NCI-H2196 (cell line): ENCODE results near the gene KRT3.

Experiments
- DNase-seq: peaks from one replicate; lab custom pipeline; 2025; ENCODE audit not compliant: unreplicated experiment; lab: John Stamatoyannopoulos, UW

Gene KRT3

DNA sequence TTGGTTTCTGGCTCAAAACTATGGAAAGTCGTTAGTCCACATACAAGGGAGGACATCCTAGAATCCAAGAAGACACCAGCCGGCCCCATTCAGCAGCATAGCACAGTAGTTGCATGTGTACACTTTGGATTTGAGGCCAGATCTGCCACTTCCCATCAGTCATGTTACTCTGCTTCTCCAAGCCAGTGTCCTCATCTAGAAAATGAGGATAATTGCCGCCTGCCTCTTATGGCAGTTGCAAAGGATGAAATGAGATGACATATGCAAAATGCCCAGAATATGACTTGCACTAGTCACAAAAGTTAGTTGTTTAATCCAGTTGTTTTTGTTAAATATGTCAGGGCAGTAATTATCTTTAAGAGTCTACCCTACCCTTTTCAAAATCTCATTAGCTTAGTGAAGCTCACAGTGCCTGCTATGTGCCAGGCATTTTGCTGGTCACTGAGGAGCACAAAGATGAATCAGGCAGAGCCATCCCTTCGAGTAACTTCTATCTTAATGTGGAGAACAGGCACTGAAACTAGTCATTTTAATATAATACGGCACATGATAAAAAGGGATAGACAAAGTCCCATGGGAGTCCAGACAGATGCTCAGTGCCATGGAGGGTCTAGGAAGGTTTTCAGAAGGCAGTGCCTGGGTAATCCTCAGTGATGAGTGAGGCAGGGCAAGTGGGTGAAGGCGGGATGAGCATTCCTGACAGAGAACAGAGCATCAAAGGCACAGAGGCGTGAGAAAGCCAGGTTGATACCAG is 12.2 kb downstream of the KRT3 start:
- no peak for DNase-seq

DNA sequence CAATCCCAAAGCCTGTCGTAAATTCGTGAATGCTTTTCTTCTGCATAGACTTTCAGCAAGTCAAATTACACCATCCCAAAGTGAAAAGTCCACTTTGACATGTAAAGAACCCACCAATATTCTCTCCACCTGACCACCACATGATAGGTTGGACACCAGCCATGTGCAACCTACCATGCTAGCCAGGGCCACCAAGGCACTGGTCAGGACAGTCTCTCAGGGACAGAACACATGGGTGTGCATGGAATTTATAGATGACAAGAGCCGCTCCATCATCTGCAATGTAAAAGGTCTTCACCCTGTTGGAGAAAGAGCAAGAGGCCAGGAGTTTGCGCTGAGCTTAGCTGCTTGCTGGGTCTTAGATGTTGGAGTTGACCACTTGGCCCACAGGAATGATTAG is 13.4 kb downstream of the KRT3 start:
- DNase-seq, result no peak

DNA sequence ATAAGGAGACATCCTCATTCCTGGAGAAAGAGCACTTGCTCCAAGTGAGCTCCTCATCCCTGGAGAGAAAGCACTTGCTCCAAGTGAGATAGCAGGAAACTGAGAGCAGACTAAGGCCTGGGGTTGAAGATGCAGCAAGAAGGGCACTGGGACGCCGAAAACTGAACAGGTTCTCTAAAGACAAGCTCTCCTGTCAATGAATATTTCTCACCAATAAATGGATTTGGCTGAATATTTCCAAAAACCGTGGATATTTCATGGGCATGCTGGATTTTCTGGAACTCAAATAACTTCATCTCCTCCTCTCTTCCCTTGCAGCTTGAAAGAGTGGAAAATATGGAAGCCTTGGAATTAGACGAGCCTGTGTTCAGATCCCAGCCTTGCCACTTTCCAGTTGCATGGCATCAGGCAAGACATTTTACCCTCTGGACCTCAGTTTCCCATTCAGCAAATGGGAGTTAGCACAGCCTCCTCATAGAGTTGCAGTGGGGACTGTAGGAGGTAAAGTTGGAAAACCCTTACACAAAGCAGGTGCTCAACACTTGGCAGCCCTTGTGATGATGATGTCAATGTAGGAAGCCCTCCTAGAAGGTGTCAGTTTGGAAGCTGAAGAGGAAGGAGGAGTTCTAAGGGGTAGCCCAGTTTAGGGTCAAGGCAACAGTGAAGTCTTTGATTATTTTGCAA is 14.4 kb downstream of the KRT3 start:
- no peak for DNase-seq

DNA sequence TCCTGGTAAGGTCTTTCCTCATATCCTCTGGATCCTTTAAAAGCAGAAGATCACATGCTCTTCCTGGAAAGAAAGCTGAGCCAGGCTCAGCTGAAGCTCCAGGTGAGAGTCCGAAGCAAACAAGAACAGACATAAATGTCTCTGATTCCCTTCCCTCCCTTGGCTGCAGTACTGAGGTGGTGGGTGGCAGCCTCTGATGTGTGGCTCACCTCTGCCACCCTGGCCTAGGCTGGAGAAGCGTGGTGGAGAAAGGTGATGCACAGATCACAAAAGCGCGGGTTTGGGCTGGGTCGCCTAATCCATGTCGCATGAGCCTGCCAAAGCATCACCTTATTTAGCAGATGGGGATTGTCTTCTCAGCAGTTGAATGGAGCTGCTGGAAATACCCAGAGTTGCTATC is 16.0 kb downstream of the KRT3 start:
- no peak for DNase-seq

DNA sequence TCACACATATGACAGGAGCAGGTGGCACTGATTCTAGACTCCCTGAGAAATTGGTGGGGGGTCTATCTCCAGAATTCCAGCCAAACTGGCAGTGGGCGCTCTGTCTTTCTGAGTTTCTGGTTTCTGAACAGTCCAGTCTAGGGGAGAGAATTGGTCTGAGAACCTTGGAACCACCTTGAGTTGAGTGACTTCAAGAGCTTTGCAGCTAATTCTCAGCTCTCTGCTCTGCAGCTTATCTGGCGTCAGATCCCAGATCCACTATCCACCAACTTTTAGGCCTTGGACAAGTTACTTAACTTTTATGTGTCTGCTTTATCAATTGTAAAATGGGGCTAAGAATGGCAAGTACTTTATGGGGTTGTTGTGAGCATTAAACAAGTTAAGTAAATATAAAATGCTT is 17.1 kb downstream of the KRT3 start:
- no peak for DNase-seq

DNA sequence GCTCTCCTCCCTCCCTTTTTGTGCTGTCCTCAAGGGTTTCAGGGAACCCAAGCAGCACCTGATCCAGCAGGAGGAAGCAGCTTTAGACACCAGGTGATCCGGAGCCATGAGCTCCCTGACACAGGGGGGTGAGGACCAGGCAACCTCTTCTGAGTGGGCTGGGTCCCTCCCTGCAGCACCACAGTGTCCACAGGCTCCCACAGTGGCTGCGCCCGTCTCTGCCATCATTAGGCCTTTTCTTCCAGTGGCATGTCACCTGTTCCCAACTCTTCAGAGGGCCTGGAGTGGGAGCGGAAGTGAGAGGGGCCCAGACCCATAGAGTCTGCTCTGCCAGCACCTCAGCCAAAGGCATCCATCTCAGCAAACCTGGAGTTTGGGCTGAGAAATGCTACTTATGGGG is 18.4 kb downstream of the KRT3 start:
- no peak for DNase-seq

DNA sequence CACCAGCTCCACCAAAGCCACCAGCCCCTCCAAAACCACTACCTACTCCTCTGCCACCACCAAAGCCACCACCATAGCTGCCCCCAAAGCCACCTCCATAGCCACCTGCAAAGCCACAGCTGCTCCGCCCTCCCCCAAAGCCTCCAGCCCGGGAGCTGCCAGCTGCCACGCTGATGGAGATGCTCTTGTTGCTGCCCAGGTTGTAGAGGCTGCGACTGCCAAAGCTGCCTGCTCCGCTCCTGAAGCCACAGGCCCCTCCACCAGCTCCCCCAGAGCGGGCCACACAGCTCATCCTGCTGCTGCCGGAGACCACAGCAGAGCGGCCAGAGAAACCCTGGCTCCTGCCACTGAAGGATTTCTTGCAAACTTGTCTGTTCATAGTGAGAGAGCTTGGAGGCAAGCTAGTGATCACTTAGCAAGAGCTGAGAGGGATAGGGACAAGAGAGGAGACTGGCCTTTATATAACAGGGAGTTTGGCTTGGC is 19.0 kb downstream of the KRT3 start, which contains the start of gene KRT76:
Gene KRT76 (minus strand): TSS at position 433 of the 483 bp plus-strand sequence. CDS start 54 bp downstream, at position 379.
- DNase-seq, result no peak

DNA sequence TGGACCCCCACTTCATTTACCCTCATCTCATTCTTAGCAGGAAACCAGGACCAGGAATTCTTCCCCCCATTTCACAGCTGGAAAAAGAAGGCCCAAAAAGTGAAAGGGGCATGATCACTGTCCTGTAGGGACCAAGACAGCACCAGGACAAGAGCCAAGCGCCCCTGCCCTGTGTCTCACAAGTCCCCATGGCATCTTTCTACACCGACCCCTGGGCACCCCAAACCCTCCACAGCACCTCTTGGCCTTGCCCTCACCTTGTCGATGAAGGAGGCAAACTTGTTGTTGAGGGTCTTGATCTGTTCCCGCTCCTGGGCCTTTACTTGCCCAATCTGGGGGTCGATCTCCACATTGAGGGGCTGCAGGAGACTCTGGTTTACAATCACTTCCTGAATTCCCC is 19.5 kb downstream of the KRT3 start:
- DNase-seq, result no peak

DNA sequence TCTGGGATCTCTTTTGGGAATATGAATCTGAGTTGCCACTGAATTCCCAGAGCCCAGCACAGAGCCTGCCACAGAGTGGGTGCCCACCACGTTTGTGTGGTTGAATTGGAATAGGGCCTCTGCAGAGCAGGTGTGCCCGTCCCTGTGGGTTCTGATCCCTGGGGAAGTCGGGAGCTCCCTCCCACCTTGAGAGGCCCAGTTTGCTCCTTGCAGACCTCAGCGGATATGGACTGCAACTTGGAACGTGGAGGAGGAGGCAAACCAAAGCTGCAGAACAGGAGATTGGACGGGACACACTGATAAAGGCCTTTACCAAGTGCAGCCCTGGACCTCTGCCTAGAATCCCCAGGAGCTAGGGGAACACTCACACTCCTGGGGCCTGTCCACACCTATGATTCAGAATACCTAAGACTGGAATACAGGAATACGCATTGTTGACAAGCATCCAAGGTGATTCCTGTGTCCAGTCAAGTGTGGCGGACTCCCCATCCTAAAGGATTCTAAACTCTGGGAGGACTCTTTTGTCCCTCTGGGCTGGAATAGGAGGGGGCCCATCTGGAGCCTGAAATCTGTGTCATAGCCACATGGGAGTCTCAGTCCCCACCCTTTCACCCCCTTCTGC is 21.2 kb downstream of the KRT3 start:
- no peak for DNase-seq

DNA sequence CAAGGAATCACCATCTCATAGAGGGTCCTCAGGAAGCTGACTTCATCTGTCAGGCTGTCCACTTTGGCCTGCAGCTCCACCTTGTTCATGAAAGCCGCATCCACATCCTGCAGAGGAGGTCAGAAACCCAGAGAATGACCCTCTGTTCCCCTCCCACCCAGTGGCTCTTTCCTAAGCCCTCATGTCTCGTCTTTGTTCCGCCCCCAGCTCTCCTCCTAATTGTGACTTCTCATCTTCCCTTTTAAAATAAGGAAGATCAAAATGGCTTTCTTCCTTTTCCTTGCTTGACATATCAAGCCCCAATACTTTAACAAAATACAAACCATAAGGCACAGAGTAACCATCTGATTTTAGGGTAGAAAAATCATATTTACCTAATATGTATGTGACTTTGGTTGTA is 23.1 kb downstream of the KRT3 start:
- no peak for DNase-seq

DNA sequence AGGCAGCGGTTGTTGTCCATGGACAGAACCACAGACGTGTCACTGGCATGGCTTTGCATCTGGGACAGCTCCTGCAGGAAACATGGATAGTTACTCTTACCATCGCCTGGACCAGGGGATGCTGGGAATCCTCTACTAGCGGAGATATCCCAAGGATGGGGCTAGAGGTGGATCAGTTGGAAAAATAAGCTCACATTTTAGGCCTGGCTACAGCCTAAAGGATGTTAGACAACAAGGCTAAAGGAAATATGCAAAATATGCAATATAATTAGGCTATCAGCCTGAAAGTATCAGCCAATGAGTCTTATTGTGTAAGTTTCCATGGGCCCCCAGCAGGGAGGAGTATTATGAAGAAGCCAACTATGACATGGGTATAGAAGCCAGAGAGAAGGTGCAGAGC is 23.7 kb downstream of the KRT3 start:
- DNase-seq, result no peak

DNA sequence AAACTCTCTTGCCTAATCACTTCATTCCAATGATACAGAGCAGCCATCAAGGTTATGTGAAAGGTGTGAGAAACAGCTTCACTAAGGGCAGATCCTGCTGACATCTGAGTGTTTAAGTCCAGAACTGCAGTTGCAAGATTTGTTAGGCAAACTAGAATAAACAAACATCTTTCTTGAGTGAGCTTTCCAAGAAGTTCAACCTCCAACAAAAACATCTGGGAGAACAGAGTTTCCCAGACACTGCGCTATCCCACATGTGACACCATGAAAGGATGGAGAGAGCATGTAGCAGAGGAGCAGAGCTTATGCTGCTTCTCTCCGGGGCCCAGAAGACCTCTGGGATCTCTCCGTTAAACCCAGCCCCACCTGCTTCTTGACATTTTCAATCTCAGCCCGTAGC is 24.4 kb downstream of the KRT3 start:
- no peak for DNase-seq

DNA sequence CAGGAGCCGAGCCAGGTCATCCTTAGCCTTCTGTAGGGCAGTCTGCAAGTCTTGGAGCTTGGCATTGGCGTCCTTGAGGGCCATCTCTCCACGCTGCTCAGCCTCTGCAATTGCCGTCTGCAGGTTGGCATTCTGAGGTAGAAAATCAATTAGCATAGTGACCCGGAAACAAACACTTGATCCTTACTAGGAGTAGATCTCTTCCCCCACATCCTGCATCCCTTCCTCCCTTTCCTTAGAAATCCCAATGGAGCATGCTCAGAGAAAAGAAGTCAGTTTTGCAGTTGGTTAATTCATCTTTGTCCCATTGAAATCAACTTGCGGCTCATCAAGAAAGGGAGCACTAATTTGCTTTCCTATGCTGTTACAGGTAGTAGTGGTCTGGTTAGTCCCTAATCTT is 24.8 kb downstream of the KRT3 start:
- DNase-seq, result no peak

DNA sequence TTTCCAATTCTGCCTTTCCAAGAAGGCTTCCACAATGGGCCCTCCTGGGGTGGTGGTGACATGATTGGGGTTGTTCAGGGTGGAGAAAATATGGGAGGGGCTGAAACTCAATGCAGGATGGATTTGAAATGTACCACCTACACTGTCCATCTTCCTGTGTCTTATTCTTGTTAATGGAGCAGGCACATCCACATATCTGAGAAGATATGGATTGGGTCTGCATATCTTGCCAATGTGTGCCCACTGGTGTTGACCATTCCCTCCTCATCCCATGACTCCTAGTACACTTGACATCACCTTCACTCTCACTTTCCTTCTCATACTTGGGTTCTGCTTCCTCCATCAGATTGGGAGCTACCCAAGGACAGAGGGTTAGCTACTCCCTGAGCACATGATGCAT is 26.0 kb downstream of the KRT3 start:
- no peak for DNase-seq

DNA sequence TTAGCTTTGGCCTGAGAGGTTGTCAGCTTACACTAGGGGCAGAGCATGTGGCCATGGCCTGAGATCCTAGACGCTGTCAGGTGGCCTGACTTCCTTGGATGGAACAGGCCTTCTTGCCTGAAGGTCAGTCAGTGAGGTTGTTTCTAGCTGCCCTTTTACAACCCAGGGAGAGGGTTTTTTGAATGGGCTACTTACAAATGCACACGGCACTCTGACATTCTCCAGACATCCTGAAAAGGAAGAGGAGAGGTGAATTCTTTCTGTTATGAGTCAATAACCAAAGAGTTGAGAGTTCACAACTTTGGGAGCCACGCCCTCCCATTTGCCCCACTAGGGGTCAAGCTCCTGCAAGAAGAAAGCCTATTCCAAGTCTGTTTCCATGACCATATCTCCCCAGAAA is 26.6 kb downstream of the KRT3 start:
- no peak for DNase-seq

DNA sequence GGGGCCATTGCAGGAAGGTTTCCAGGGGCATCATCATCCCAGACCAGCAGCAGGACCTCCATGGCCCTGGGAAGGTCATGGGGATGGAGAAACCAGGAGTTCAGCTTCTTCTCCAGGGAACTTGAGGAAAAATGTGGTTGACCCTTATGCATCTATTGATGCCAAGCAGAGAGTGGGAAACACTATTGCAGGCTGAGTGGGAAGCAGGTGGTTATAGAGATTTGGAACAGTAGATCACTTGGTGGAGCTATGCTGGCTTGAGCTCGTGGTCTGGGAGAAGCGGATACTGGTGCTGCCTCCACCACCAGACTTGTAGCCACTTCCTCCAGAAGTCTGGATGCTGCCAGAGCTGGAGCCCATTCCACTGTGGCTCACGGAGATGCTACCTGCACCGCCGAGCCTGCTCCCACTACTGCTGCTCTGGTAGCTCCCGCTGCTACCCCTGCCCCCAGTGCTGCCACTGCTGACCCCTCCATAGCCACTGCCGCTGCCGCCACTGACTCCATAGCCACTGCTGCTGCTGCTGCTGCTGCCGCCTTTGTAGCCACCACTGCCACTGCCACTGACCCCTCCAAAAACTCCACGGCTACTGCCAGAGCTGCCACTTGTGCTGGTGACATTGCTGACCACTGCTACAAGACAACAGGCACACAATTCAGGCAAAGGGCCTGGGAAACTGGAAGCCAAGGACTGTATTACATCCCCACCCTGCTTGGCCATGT is 27.3 kb downstream of the KRT3 start:
- no peak for DNase-seq

DNA sequence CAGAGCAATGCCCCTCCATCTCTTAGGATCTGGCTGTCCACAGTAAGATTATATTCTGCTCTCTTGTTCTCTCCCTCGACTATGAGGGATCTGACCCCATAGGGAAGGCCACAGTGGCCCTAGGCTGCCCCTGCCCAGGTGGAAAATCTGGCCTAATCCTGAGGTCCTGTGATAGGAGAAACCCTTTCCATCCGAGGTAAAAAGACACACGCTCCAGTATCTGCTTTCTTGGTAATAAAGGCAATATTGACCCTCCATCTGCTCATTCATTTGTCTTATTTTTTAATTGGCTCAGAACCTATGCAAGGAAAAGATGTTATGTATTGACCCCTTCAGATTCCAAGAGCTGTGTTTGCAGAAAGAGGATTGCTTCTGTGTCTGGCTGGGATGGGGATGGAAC is 28.5 kb downstream of the KRT3 start:
- no peak for DNase-seq

DNA sequence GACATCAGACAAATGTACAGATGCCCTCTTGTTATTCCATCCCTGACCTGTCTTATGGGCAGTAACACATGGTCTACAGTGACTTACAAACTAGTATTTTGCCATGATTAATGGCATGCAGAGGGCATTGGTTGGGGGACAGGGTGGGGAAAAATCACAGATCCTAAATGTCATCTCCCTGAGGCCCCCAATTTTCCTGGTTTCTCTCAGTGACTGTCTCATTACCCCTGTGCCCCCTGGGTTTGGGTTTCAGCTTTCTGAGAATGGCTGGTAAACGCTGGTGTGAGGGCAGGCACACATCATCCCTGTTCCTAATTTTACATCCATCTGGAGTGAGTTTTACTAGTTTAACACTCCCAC is 28.9 kb downstream of the KRT3 start:
- no peak for DNase-seq

DNA sequence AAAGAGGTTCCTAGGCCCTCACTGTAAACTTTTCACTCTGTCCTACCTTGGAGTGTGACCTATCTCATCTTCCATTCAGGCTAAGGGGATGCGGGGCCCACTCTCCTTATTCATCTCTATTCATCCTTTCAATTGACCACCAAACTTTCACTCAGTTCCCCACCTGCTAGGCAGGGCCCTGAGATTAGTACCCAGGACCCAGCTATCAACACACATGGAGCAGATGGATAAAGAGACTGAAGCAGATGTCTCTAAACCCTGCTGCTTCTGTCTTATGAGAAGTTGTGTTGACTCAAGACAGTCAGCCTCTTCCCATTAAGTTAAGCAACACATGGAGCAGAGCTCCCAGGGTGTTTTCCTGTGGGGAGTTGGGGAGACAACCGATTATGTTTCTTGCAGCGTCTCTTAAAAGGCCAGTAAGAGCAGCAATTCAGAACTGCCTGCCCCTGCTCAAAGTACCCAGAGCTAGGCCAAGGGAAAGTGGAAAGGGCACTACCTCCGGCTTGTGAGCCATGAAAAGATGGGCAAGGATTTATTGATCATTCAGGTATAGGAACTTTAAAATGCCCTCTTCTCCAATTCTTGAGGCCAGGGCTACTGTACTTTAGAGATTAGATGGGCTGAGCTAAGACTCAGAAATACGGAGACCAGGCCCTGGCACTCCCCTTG is 29.4 kb downstream of the KRT3 start:
- no peak for DNase-seq

DNA sequence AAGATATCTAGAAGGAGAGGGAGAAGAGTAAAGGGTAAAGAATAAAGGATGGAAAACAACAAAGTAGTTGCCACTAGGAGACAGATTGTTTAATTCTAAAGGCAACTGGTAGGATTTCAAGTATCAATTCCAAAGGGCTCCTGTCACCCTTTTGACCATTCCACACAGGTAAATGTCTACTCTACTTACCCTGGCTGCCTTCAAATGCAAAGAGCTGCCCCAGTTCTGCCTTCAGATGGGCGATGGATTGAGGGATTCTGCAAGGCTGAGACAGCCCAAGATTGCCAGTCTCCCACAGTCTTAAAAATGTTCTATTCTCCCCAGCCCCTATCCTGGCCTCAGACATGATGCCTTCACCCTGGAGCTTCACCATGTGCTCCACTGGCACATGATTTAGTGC is 30.2 kb downstream of the KRT3 start:
- no peak for DNase-seq

DNA sequence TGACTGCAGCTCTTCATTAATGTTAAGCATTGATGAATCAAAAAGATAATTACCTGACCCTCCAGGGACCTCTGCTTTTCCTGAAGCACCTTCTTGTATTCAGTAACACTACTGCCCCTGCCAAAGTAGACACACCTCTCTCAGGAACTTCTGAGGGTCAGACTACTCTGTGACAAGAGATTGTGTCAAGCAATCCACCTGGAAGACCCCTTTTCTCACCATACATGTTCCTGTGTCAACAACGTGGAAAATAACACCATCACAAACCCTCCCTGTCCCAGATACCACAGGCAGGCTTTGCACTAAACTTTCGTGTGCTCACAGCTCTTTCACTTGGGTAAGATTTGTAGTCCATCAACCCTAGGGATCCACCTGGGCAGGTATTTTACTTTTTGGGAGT is 31.9 kb downstream of the KRT3 start:
- no peak for DNase-seq
